ENCODE measurements around the gene CLPTM1.

The CLPTM1 gene

DNA sequence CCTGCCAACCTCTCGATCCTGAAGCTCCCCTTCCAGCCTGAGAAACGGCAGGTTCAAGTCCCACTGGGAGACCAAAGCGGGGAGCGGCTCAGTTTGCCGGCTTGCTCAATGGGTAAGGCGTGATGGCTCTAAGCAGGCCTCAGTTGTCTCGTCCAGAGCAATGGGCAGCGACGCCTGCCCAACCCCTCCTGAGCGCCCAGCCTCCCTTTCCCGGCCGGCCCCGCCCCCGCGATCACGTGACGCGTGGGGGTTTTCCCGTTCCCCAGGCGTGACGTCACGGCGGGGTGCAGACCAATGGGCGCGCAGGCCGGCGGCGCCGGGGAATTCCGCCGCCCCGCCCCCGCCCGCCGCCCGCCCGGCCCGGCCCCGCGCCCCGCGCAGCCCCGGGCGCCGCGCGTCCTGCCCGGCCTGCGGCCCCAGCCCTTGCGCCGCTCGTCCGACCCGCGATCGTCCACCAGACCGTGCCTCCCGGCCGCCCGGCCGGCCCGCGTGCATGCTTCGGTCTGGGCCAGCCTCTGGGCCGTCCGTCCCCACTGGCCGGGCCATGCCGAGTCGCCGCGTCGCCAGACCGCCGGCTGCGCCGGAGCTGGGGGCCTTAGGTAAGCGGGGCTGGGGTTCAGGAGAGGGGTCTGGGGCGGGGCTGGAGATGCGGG lies 46.0 kb downstream of the CLPTM1 start, which contains the start of gene RELB:
RELB (plus strand) TSS at position 378 of the 653 bp plus-strand sequence; CDS start at position 494, 116 bp downstream.
- no peak for TF ChIP-seq ZNF274 (IDR thresholded peaks at IDR 0.05; ENCODE audit: low read depth, low read length)
- H3K4me3 ChIP-seq (ENCODE audit: low read length): peak within 1 kb of the TSS; percentile 84

DNA sequence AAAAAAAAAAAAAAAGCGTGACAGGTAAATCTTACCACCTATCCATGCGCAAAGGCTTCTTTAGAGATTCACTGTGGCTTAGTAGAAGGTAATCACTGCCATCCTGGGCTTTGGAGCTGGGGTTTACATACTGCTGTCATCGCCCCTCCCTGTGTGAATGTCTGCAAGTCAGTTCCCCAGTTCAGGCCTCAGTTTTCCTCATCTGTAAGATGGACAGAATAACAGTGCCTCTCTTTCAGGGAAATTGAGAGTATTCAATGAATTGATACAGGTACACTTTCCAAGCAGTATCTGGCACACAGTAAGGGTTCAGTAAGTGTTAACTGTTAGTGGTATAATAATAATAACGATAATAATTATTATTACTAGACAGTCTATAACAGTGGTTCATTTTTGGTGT lies 48.3 kb downstream of the CLPTM1 start:
- H3K4me3 ChIP-seq (ENCODE audit: low read length): no peak overlapping the region
- TF ChIP-seq ZNF274 (IDR thresholded peaks at IDR 0.05; ENCODE audit: low read depth, low read length): no peak

DNA sequence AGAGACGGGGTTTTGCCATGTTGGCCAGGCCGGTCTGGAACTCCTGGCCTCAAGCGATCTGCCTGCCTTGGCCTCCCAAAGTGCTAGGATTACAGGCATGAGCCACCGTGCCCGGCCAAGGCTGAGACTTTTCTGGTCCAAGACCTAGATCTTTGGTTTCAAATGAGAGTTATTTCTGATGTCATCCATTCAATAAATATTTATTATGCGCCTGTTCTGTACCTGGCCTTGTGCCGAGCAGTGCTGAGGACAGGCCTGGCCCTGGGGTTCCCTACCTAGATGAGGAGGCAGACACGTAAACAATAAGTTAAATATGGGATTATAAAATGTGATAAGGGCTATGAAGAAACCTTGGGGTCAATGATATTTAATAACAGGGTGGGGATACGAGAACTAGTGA lies 50.6 kb downstream of the CLPTM1 start:
- no peak for TF ChIP-seq ZNF274 (IDR thresholded peaks at IDR 0.05; ENCODE audit: low read depth, low read length)
- no peak overlapping the region for H3K4me3 ChIP-seq (ENCODE audit: low read length)

DNA sequence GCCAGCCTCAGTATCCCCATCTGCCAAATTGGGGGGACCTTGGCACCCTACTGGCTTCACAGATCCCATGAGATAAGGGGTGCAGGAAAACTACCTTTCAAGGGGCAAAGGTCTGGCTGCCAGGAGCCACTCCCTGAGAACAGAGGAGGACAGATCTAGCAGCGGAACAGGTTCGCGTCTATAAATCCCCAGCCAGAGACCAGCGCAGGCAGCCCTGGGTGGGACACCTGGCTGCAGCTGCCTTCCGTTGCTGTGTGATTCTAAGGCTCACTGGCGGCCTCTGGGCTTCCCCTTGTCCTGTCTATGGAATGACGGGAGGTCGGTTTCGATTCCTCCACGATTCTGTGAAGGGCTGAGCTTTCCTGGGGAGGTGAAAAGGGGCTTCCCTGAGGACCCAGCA lies 53.4 kb downstream of the CLPTM1 start:
- no peak overlapping the region for H3K4me3 ChIP-seq (ENCODE audit: low read length)
- TF ChIP-seq ZNF274 (IDR thresholded peaks at IDR 0.05; ENCODE audit: low read depth, low read length): no peak

DNA sequence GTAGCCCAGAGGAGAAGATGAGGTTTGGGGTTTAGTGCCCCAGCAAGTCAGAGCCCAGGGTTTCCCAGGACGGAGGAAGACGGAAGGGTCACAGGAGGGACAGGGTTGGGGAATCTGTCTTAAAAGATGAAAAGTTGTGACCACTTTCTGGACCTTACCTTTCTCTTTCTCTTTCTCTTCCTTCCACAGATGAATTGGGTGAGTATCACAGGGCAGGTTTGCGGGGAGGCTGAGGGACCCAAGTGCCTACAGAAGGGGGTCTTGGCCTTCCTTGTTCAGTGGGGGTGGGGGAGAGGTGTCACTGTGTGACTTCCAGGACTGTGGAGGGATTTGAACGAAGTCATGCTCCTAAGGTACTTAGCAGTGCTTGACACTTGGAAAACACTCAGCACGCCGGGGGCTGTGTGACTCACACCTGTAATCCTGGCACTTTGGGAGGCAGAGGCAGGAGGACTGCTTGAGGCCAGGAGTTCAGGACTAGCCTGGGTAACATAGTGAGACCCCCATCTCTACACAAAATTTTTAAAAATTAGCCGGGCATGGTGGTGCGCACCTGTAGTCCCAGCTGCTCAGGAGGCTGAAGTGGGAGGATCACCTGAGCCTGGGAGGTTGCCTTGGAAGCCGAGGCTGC lies 54.6 kb downstream of the CLPTM1 start:
- no peak overlapping the region for H3K4me3 ChIP-seq (ENCODE audit: low read length)
- TF ChIP-seq ZNF274 (IDR thresholded peaks at IDR 0.05; ENCODE audit: low read depth, low read length): no peak

DNA sequence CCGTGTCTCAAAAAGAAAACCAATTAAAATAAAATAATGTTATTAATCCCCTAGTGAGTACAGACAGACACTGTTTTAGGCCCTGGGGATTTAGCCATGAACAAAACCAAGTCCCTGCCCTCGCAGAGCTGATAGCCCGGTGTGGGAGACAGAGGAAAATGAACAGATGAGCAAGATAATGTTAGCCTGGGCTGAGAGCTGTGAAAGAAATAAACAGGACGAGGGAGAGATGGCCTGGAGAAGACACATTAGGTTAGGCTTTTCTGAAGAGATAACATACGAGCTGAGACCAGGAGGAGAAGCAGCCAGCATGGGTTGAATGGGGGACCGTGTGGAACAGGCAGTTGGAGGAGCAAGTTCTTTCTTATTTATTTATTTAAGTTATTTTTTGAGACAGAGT lies 55.1 kb downstream of the CLPTM1 start:
- TF ChIP-seq ZNF274 (IDR thresholded peaks at IDR 0.05; ENCODE audit: low read depth, low read length): no peak
- H3K4me3 ChIP-seq (ENCODE audit: low read length): no peak overlapping the region

DNA sequence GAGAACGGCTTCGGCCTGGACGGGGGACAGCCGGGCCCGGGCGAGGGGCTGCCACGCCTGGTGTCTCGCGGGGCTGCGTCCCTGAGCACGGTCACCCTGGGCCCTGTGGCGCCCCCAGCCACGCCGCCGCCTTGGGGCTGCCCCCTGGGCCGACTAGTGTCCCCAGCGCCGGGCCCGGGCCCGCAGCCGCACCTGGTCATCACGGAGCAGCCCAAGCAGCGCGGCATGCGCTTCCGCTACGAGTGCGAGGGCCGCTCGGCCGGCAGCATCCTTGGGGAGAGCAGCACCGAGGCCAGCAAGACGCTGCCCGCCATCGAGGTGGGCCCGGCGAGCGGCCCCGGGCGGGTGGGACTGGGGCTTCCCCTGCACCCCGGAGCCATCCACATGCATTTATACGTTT lies 56.8 kb downstream of the CLPTM1 start:
- no peak overlapping the region for H3K4me3 ChIP-seq (ENCODE audit: low read length)
- no peak for TF ChIP-seq ZNF274 (IDR thresholded peaks at IDR 0.05; ENCODE audit: low read depth, low read length)

DNA sequence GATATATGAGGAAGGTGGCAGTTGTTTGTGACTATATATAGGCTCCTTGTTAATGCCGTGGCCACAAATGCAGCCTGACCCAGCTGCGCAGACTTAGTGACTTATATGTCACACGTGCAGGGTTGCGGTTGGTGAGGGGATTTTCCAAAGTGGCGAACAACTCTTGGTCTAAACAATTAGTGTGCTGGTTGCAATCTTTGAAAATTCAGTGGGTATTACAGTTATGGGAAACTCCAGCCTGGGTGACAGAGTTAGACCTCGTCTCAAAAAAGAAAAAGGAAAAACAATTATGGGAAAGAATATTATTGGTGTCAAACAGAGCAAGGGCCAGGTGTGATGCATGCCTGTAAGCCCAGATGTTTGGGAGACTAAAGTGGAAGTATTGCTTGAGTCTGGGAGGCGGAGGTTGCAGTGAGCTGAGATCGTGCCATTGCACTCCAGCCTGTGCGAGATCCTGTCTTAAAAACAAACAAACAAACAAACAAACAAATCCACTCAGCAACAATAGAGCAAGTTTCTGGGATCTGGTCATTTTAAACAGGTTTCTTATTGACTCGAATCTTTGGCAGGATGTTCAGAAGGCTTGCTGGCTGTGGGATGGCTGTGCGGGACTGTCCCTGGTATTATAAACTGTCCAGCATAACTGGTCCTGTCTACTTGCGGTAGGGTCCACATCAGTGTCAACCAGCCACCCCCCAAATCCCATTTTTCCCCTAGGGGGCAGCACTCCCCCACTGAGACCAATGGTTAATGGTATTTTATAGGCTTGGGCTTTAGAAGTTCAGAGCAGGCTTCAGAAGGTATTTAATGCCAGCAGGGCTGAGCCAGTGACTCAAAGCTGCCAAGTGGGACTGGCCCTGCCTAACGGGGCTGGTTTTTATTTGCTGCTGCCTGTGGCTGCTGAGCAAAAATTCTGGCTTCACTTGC lies 61.5 kb downstream of the CLPTM1 start:
- no peak for TF ChIP-seq ZNF274 (IDR thresholded peaks at IDR 0.05; ENCODE audit: low read depth, low read length)
- H3K4me3 ChIP-seq (ENCODE audit: low read length): peak overlapping the region; percentile 27; the same call in 1 of the 2 replicates

DNA sequence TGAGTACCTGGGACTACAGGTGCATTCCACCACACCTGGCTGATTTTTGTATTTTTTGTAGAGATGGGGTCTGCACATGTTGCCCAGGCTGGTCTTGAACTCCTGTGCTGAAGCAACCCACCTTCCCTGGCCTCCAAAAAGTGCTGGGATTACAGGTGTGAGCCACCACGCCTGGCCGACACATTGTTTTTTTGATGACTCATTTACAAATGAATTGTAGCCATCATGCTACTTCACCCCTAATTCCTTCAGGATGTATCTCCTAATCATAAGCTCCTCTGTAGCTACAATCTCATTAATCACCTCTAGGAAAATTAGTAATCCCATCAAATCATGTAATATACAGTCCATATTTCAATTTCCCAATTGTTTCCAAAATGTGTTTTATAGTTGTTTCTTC lies 64.0 kb downstream of the CLPTM1 start:
- H3K4me3 ChIP-seq (ENCODE audit: low read length): no peak overlapping the region

DNA sequence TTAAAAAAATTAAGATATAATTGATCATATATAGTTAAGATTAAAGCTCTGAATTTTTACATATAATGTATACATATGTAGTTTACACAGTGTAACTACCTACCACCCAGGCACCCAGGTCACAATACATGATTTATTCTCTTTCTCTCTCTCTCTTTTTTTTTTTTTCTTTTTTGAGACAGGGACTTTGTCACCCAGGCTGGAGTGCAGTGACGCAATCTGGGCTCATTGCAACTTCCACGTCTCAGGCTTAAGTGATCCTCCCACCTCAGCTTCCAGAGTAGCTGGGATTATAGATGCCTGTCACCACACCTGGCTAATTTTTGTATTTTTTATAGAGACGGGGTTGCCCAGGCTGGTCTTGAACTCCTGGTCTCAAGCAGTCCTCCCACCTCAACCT lies 64.9 kb downstream of the CLPTM1 start:
- no peak for TF ChIP-seq ZNF274 (IDR thresholded peaks at IDR 0.05; ENCODE audit: low read depth, low read length)
- no peak overlapping the region for H3K4me3 ChIP-seq (ENCODE audit: low read length)

More for the DNA sequence above, 64.0 kb downstream of the CLPTM1 start:
- TF ChIP-seq ZNF274 (IDR thresholded peaks at IDR 0.05; ENCODE audit: low read depth, low read length): no peak

DNA sequence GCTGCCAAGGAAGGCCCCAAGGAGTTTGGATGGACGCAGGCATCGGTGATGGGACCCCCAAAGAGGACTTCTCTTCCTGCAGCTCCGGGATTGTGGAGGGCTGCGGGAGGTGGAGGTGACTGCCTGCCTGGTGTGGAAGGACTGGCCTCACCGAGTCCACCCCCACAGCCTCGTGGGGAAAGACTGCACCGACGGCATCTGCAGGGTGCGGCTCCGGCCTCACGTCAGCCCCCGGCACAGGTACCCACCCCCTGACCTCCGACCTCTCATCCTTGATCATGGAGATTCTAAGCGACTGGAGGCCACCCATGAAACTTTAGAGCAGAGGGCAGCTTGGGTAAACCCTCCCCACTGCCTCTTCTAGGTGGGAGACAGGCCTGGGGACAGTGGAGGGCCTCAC lies 66.8 kb downstream of the CLPTM1 start:
- TF ChIP-seq ZNF274 (IDR thresholded peaks at IDR 0.05; ENCODE audit: low read depth, low read length): no peak

DNA sequence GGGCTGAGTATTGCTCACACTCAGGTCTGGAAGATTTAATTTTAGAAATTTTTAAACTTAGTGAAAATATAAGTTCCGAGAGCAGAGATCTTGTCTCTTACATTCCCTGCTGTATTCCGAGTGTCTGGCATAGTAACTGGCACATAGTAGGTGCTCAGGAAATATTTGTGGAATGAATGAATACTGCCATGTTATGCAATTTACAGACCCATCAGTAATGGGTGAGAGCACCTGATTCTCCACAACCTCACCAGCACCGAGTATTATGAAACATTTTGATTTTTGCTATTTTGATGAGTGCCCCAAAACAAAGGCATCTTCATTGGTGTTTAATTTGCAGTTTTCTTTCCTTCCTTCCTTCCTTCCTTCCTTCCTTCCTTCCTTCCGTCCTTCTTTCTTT lies 67.9 kb downstream of the CLPTM1 start:
- no peak overlapping the region for H3K4me3 ChIP-seq (ENCODE audit: low read length)
- TF ChIP-seq ZNF274 (IDR thresholded peaks at IDR 0.05; ENCODE audit: low read depth, low read length): no peak

More for the DNA sequence above, 66.8 kb downstream of the CLPTM1 start:
- H3K4me3 ChIP-seq (ENCODE audit: low read length): no peak overlapping the region

DNA sequence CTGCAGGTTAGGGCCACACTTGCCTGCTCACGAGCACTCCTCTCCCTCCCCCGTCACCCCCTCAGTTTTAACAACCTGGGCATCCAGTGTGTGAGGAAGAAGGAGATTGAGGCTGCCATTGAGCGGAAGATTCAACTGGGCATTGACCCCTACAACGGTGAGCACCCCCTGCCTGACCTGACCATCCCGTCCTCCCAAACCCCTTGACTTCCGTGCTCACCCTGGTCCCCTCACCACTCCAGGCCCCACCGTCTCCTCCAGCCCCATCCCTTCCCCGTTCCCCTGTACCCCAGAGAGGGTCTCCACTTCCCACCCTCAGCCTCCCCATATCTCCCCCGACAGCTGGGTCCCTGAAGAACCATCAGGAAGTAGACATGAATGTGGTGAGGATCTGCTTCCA lies 70.1 kb downstream of the CLPTM1 start:
- no peak overlapping the region for H3K4me3 ChIP-seq (ENCODE audit: low read length)
- no peak for TF ChIP-seq ZNF274 (IDR thresholded peaks at IDR 0.05; ENCODE audit: low read depth, low read length)

DNA sequence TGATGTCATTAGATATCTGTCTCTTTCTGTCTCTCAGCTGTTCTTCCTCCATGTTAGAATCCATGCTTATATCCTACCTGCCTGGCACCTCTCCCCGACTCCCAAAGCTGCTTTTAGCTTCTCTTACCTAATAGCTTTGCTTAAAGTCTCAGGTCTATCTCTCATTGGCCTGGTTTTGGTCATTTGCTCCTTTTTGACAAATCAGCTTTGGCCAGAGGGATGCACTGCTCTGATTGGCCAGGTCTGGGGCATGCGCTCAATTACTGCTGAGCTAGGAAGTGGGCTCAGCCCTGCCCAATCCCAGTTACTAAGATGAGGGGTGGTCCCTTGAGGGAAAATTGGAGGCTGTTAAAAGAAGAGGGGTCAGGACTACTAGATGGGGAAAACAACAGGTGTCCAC lies 72.2 kb downstream of the CLPTM1 start:
- H3K4me3 ChIP-seq (ENCODE audit: low read length): no peak overlapping the region
- no peak for TF ChIP-seq ZNF274 (IDR thresholded peaks at IDR 0.05; ENCODE audit: low read depth, low read length)
